22Rv1 (cell line): ENCODE results near the gene ABCG8.

ENCODE experiments used
- CTCF ChIP-seq: fragments of 450-650 bp; IDR thresholded peaks from 2 replicates; pipeline ENCODE4 v1.5.1; 2017; ENCODE audit warnings: mild to moderate bottlenecking
- ZFX ChIP-seq: fragments of 450-650 bp; IDR thresholded peaks from 2 replicates; pipeline ENCODE4 v1.6.1; 2017; ENCODE audit warnings: antibody characterized with exemption, borderline replicate concordance

GRCh38 chr2:43851011-43851980 is 12.5 kb downstream of the ABCG8 start:
- no peak for TF ChIP-seq CTCF
- no peak for TF ChIP-seq ZFX
